Measurements from ENCODE around the gene KCTD1. TPM values are rescaled to one million over a fixed set of nuclear protein-coding genes. Genes with fewer than 3 reads are reported as not detected.

KCTD1 gene
- polyA plus RNA-seq, 1 donor from 2014 or later = 32.0 TPM

- Histone ChIP-seq H3K27ac (ENCODE audit: low read length) (no peak overlapping the region), H3K4me3 (ENCODE audit: low read length) (no peak overlapping the region), H3K9me3 (ENCODE audit: low read length) (no peaks in the 10 kb centered on the region), H4K20me1 (ENCODE audit: insufficient read depth) (no peaks in the 10 kb centered on the region), H2AFZ (ENCODE audit: low read depth, low read length) (no peak overlapping the region), H3K79me2 (replicated peaks; ENCODE audit: insufficient read depth, low read length) (no peaks in the 10 kb centered on the region), H3F3A (ENCODE audit: insufficient read depth, low read length, poor library complexity, severe bottlenecking) (no peaks in the 10 kb centered on the region), H3K27me3 (ENCODE audit: insufficient read depth, low read depth, low read length) (no peaks in the 10 kb centered on the region), H3K4me2 (ENCODE audit: low read length) (no peak overlapping the region), H3K9me2 (ENCODE audit: insufficient read depth, low read length) (no peaks in the 10 kb centered on the region), H3K36me3 (ENCODE audit: insufficient read depth, low read length) (no peaks in the 10 kb centered on the region), H3K9ac (ENCODE audit: low read length) (no peak overlapping the region)
- TF ChIP-seq POLR2AphosphoS5 (IDR thresholded peaks at IDR 0.05) (no peak), REST (IDR thresholded peaks at IDR 0.05; ENCODE audit: borderline replicate concordance) (no peak), SMC3 (conservative IDR thresholded peaks at IDR 0.05; ENCODE audit: poor library complexity) (no peak), TAF1 (IDR thresholded peaks at IDR 0.05; ENCODE audit: low read depth) (no peak), MXI1 (conservative IDR thresholded peaks at IDR 0.05; ENCODE audit: poor library complexity, severe bottlenecking) (no peak), EZH2 (IDR thresholded peaks at IDR 0.05; ENCODE audit: borderline replicate concordance, insufficient read depth, low read length, poor library complexity, severe bottlenecking) (no peak), RAD21 (conservative IDR thresholded peaks at IDR 0.05) (no peak), CTCF (IDR thresholded peaks at IDR 0.05; ENCODE audit: poor library complexity, severe bottlenecking) (no peak), EP300 (conservative IDR thresholded peaks at IDR 0.05; ENCODE audit: poor library complexity, severe bottlenecking) (no peak)
Observed at GRCh38 chr18:26575865-26576217, 27.5 kb upstream of the KCTD1 start.

GRCh38 chr18:26574958-26575864, 26.9 kb upstream of the KCTD1 start:
- H3K27ac ChIP-seq (ENCODE audit: low read length) = no peak overlapping the region
- TF ChIP-seq TAF1 (IDR thresholded peaks at IDR 0.05; ENCODE audit: low read depth) (no peak), CTCF (IDR thresholded peaks at IDR 0.05; ENCODE audit: poor library complexity, severe bottlenecking) (no peak), REST (IDR thresholded peaks at IDR 0.05; ENCODE audit: borderline replicate concordance) (no peak), EP300 (conservative IDR thresholded peaks at IDR 0.05; ENCODE audit: poor library complexity, severe bottlenecking) (no peak), SMC3 (conservative IDR thresholded peaks at IDR 0.05; ENCODE audit: poor library complexity) (no peak), POLR2AphosphoS5 (IDR thresholded peaks at IDR 0.05) (no peak), EZH2 (IDR thresholded peaks at IDR 0.05; ENCODE audit: borderline replicate concordance, insufficient read depth, low read length, poor library complexity, severe bottlenecking) (no peak), RAD21 (conservative IDR thresholded peaks at IDR 0.05) (no peak), MXI1 (conservative IDR thresholded peaks at IDR 0.05; ENCODE audit: poor library complexity, severe bottlenecking) (no peak)
- no peaks in the 10 kb centered on the region for H3K9me2 ChIP-seq (ENCODE audit: insufficient read depth, low read length)
- peak overlapping the region; percentile 38 for H3K4me3 ChIP-seq (ENCODE audit: low read length)
- H3K27me3 ChIP-seq (ENCODE audit: insufficient read depth, low read depth, low read length) = no peaks in the 10 kb centered on the region
- no peaks in the 10 kb centered on the region for H3K79me2 ChIP-seq (replicated peaks; ENCODE audit: insufficient read depth, low read length)
- no peaks in the 10 kb centered on the region for H3K36me3 ChIP-seq (ENCODE audit: insufficient read depth, low read length)
- no peak overlapping the region for H3K9ac ChIP-seq (ENCODE audit: low read length)
- no peaks in the 10 kb centered on the region for H3F3A ChIP-seq (ENCODE audit: insufficient read depth, low read length, poor library complexity, severe bottlenecking)
- no peaks in the 10 kb centered on the region for H4K20me1 ChIP-seq (ENCODE audit: insufficient read depth)
- H2AFZ ChIP-seq (ENCODE audit: low read depth, low read length) = no peak overlapping the region
- no peak overlapping the region for H3K4me2 ChIP-seq (ENCODE audit: low read length)
- H3K9me3 ChIP-seq (ENCODE audit: low read length) = no peaks in the 10 kb centered on the region
